ENCODE data around the gene MSANTD1.

DNA sequence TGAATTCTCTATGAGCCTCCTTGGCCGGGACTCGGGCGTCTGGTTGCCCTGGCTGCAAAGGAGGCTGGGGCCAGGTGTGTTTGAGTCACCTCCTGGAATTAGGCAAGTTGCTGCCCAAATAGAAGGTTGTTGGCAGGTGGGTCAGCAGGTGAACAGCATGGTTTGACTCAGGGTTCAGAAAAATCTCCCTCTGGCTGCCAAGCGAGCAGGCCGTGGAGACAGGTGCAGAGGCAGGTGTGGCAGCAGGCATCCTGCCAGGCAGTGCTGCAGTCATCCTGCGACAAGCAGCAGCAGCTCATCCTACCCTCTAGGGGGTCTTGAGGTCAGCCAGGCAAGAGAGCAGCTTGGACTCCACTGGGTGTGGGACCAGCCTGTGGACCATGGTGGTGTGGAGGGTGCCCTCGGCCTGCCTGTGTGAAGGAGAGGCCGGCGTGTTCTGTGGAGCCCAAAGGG is 8.2 kb downstream of the MSANTD1 start:
- TF ChIP-seq, protein P1, sequence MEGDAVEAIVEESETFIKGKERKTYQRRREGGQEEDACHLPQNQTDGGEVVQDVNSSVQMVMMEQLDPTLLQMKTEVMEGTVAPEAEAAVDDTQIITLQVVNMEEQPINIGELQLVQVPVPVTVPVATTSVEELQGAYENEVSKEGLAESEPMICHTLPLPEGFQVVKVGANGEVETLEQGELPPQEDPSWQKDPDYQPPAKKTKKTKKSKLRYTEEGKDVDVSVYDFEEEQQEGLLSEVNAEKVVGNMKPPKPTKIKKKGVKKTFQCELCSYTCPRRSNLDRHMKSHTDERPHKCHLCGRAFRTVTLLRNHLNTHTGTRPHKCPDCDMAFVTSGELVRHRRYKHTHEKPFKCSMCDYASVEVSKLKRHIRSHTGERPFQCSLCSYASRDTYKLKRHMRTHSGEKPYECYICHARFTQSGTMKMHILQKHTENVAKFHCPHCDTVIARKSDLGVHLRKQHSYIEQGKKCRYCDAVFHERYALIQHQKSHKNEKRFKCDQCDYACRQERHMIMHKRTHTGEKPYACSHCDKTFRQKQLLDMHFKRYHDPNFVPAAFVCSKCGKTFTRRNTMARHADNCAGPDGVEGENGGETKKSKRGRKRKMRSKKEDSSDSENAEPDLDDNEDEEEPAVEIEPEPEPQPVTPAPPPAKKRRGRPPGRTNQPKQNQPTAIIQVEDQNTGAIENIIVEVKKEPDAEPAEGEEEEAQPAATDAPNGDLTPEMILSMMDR (IDR thresholded peaks at IDR 0.05 in 2 of 3, conservative IDR thresholded peaks at IDR 0.05 in 1 of 3; ENCODE audit: borderline replicate concordance in 1 of 3, insufficient read depth in 1 of 3, low read depth in 2 of 3, low read length in 2 of 3) = no peak
- TF ChIP-seq YY1 (IDR thresholded peaks at IDR 0.05; ENCODE audit: extremely low read depth, insufficient replicate concordance, low read depth, low read length) = no peak
- TF ChIP-seq, protein P2, sequence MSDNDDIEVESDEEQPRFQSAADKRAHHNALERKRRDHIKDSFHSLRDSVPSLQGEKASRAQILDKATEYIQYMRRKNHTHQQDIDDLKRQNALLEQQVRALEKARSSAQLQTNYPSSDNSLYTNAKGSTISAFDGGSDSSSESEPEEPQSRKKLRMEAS (IDR thresholded peaks at IDR 0.05) = no peak
- TF ChIP-seq EZH2 (IDR thresholded peaks at IDR 0.05) = no peak
- no peak for TF ChIP-seq POLR2A (IDR thresholded peaks at IDR 0.05; ENCODE audit: borderline replicate concordance, extremely low read depth, insufficient read depth, insufficient read length)
- no peak for TF ChIP-seq POLR2AphosphoS5 (IDR thresholded peaks at IDR 0.05; ENCODE audit: low read depth, low read length)
- TF ChIP-seq ZNF274 (IDR thresholded peaks at IDR 0.05; ENCODE audit: low read depth, low read length) = no peak
- no peak for TF ChIP-seq CBX3 (IDR thresholded peaks at IDR 0.05; ENCODE audit: low read depth)
- no peak for TF ChIP-seq JUND (IDR thresholded peaks at IDR 0.05)
- TF ChIP-seq CEBPB (IDR thresholded peaks at IDR 0.05; ENCODE audit: low read depth) = no peak
- TF ChIP-seq EZH2phosphoT487 (IDR thresholded peaks at IDR 0.05; ENCODE audit: borderline replicate concordance) = no peak
- TF ChIP-seq FOSL1 (IDR thresholded peaks at IDR 0.05; ENCODE audit: low read depth) = no peak

All from HCT116 (cell line).